ENCODE data around the gene TXNRD2.

Gene TXNRD2

DNA sequence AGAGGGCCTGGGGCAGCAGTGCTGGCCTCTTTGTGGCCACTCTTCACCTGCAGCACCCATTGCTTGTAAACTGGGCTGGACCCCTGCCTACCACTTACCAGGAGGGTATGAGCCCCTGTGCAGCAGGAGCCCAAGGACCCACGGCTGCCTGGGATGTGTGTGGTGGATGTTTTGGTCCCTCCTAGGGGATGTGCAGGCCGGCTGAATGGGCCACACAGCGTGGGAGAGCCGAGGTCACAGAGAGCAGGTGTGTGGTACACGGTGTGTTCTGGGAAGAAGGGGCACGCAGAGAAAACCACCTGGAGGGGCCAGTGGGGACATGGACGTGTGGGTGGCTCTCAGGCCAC, 67.7 kb downstream of the TXNRD2 start:
- DNase-seq, result no peak

DNA sequence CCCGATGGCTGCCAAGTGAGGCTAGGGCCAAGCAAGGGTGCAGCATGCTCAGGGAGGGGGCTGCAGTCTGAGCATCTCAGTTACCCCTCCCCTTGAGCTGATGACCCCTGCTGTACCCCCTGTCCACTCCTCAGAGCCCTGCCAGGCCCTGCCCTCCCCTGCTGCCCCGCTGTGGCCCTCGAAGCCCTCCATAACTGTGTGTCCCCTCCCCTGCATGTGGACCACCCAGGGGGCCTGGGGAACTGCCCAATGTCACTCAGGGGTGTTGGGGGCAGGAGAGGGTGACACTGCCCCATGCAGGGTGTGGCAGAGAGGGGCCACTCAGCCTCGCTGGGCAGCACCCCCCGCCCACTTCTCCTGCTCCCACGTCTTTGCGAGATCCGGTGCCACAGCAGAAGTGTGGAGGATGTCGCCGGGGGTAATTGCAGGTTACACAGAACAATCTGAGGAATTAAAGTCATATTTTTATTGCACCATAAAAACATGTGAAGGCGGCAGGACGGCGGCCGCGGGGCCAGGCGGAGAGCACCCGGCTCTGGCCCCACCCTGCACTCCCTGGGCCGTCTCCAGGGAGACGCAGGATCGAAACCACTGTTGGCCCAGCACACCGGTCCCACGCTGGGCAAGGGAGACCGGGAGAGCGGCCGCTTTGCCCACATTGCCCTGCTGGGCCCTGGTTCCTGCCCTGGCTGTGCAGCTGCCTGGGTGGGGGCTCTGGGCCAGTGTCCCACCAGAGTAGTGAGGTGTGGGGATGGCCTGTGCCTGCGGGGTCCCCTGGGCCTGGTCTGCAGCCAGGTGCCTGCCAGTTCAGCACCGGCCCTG, 68.3 kb downstream of the TXNRD2 start:
- no peak for DNase-seq

DNA sequence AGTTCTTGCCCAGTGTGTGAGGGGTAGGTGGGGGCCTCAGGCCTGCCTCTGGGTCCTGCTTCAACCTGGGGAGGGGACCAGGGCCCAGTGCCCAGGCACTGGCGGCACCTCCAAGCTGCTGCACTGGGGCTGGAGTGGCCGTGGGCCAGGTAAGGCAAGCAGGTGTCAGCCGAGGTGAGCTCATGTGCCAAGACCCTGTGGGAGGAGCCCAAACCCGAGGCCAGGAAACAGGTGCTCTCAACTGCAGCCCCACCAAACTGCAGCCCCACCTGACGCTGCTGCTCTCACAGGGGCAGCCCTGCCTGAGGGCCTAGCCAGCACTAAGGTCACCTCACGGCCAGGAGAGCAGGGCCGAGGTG, 68.9 kb downstream of the TXNRD2 start:
- no peak for DNase-seq

DNA sequence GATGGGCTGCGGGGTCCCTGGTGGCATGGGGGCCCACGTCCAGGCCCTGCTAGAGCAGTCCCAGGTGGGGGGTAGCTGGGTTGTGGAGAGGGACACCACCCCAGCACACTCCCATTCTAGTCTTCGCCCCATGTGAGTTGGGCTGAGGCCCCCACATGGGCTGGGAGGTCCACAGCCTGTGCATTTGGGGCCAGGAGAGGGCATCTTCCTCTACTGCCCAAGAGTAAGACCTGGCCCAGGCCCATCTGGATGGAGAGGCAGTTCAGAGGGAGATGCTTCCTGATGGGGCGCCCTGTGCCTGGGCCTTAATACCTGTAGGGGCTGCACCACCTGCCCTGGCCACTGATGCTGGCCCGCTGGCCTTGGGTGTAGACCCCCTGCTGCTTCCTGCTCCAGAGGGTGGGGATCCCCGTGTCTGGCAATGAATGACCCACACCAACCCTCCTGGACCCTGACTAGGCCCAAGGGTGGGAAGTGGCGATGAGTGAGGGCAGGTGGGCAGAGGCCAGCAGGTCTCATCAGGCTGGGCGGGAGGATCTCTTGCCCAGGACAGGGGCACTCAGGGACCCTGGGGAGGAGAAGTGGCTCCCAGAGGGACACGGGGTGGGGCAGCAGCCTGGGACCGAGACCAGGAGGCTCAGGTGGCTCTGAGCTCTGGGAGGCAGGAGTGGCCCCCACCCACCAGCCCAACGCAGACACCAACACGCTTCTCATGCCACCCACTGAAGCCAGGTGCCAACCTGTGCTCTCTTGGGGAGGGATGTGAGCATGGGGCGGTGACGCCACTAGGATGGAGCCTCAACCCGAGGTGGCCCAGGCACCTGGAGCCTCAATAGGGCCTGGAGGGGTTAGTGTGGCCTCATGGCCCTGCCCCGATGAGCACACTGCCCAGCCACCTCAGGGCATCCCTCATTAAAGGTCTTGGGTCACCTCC, 69.5 kb downstream of the TXNRD2 start:
- peak; percentile 1 for DNase-seq

DNA sequence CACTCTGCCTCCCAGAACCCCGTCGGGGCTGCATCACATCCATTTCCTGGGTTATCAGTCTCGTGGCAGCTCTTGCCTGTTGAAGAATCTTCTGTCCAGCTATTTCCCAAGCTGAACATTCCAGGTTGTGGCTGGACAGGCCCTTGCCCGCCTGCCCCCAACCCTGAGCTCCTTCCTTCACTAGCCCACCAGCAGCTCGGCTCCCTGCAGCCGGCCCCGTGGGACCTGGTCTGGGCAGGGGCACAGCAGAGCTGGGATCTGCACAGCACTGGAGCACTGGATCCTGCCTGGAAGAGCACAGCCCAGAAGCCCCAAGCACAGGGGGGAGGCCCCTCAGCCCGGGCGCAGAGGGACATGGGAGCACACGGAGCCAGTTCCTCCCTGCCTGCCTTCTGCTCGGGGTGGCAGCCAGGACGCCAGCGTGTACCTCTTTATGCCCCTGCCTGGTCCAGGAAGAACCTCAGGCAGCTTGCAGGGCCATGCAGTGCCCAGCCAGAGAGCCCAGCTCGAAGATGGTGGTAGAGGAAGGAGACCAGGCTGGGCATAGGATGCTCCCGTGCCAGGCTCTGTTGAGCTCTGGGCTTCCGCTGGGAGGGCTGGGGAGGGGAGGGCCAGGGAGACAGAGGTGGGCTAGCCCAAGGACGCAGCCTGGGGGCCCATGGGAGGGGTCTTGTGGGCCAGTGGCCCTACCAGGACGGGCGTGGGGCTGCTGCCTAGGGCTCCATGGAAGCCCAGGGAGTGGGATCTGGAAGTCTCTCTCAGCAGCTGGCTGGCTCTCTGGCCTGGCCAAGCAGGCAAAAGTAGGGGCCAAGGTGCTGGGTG, 70.4 kb downstream of the TXNRD2 start:
- peak; percentile 0 for DNase-seq

DNA sequence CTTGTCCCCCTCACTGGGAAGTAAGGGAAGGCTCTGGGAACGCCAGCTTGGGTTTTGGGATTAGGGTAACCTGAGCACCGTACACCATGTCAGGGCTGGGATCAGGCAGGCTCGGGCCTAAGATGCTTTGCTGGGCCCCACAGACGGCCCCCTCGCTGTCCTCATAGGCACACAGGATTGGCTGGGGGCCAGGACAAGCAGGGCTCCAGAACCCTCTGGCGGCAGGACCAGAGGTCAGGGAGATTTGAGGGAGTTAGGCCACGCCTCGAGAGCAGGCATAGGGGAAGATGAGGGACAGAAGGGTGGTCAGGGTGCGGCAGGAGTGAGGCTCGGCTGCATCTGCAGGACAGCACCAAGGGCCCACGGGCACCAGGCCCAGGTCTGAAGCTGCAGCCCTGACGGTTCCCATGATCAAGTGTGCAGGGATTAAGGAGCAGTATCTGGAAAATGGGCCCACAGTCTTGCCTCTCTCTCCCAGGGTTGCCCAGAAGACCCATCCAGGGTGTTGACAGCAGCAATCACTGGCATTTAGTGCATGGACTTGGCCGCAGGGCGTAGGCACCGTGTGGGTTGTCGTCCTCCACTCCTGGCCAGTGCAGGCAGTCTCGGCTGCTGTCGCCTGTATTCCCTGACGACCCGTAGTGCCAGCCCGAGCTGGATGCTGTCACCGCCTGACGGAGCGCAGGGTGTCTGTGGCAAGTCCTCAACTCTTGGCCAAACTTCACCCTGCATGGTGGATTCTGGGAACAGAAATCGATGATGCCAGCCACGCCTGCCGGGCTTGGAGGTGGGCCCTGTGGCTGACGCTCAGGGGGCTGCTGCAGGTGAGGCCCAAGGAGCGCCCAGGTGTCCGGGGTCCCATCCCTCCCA, 71.2 kb downstream of the TXNRD2 start:
- DNase-seq, result no peak

DNA sequence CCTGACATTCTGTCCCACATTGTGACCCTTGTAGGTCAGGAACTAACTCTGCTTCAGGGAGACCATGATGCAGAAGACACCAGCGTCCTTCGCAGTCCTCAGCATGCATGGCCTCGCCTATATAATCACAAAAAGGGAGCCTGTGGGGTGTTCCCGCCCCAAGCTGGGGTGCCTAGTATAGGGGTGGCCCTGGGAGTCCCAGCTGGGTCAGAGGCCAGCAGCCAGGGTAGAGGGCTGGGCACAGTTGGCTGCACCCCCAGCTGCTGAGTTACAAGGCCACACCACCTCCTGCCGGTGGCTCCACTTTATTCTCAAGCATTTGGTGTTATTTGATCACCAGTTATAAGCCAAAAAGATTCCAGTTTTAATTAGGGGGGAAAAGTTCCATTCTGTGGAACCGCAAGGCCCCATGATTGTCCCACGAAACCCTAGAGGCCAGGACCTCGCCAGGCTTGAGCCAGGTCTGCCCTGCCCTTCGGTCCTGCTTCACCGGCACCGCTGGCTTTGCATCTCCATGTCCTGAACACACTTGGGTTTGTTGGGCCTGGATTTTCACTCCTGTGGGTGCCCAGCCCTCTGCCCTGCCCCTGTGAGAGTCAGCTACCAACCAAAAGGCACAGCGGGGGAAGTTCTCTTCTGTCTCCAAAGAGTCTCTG, 72.0 kb downstream of the TXNRD2 start:
- peak; percentile 0 for DNase-seq

DNA sequence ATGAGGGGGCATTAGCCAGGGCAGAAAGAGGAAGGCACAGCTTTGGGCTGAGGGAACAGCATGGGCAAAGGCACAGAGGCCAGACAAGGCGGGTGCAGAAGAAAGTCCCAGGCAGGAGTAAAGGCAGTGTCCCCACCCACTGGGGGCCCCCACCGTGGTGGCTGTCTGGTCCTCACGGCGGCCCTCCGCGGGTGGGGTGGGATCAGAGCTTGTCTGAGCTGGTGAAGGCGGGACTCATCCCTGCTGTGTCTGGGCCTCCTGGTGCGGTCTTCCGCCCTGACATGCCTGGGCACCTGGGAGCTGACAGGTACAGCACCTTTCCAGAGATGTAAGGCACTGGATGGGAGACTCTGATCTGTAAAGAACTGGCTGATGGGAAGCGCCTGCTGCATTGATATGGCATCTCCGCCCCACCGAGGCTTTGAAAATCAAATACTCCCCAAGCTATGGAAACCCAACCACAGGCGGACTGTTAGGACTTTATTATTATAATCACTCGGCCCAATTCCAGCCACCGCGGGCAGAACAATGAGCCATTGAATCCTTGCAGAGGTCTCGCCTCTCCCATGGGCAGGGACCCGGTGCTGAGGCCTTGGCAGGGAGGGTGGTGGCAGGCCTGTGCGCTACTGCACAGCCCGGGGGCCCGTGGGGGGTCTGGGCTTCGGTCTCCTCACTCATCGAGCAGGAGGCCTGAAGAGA, 72.7 kb downstream of the TXNRD2 start:
- peak; percentile 1 for DNase-seq

DNA sequence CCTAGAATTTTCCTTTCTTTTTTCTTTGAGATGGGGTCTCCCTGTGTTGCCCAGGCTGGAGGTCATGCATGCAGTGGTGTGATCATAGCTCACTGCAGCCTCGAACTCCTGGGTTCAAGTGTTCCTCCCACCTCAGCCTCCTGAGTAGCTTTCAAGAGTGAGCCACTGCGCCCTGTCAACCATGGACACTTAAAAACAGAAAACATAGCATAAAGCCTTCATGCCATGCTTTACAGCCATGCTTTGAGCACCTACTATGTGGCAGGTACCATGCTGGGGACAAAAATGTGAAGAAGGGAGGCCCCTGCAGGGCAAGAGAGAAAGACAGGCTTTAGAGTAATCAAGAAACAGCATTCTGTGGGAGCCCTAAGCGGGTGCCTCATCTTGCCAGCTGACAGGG, 73.3 kb downstream of the TXNRD2 start:
- DNase-seq, result no peak

DNA sequence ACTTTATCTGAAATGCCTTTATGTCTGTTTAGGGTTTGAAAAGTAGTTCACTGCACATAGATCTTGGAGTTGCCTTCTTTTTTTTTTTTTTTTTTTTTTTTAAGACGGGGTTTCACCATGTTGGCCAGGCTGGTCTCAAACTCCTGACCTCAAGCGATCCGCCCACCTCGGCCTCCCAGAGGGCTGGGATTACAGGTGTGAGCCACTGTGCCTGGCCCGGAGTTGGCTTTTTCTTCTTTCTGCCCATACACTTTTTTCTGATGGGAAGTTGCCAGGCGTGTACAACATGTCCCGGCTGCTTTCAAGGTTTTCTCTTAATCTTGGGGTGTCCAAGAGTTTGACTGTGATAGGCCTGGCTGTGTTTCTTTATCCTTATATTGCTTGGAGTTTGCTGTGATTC, 74.0 kb downstream of the TXNRD2 start:
- no peak for DNase-seq

DNA sequence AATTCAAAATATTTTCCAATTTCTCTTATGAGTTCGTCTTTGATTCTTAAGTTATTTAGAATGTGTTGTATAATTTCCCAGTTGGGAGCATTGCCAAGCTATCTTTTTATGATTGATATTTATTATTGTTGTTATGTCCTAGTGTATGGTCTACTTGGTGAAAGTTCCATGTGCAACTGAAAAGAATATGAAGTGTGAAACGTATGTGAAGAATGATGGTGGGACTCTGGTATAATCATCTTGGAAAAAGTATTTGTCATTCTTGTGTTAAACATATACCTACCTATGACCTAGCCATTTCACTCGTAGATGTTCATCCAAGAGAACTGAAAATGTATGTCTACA, 75.0 kb downstream of the TXNRD2 start:
- DNase-seq, result no peak

DNA sequence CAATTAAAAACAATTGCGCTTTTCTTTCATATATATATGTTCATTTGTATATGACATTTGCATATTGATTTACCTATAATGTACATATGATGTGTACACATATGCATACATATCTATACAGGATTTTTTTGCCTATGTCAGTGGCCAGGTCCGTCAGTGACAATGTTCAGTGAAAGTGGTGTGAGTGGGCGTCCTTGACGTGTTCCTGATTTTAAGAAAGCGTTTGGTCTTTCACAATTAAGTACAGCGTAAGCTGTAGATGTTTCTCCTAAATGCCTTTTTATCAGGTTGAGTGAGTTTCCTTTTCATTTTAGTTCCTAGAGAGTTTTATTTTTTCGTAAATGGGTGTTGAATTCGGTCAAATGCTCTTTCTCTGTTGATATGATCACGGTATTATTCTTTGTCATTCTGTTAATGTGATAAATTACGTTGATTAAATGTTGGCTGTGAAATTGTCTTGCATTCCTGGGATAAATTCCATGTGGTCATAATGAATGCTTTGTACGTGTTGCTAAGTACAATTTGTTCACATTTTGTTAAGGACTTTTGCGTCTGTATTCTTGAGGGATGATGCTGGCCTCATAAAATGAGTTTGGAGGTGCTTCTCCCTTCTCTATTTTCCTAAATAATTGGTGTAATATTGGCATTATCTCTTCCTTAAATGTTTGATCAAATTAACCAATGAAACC, 76.3 kb downstream of the TXNRD2 start:
- DNase-seq, result no peak

DNA sequence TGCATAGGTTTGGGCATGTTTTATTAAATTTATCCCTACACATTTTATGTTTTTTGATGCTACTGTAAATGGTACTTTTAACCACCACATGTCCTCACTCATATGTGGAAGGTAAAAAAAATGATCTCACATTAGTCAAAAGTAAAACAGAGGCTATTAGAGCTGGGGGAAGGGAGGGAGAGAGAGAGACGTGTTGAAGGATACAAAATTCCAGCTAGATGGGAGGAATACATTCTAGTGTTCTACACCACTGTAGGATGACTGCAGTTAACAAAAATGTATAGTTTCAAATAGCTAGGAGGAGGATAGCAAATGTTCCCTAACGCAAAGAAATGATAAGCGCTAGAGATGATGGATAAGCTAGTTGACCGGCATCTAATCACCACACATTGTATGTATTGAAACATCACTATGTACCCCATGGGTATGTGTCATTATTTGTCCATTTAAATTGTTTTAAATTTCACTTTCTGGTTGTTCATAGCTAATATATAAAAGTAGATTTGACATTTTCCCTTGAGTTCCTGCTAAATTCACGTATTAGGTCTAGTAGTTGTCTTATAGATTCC, 77.0 kb downstream of the TXNRD2 start:
- DNase-seq, result no peak

DNA sequence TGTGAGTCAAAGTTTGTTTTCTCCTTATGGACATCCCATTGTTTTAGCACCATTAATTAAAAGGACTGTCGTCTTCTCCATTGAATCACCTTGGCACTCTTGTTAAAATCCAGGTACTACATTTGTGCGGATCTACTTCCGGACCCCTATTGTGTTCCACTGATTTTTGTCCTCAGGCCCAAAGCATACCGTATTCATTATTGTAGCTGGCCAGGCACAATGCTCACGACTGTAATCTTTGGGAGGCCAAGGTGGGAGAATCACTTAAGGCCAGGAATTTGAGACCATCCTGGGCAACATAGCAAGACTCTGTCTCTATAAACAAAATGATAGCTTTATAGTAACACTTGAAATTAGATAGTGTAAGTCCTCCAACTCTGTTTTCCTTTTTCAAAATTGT, 78.0 kb downstream of the TXNRD2 start:
- DNase-seq, result no peak

DNA sequence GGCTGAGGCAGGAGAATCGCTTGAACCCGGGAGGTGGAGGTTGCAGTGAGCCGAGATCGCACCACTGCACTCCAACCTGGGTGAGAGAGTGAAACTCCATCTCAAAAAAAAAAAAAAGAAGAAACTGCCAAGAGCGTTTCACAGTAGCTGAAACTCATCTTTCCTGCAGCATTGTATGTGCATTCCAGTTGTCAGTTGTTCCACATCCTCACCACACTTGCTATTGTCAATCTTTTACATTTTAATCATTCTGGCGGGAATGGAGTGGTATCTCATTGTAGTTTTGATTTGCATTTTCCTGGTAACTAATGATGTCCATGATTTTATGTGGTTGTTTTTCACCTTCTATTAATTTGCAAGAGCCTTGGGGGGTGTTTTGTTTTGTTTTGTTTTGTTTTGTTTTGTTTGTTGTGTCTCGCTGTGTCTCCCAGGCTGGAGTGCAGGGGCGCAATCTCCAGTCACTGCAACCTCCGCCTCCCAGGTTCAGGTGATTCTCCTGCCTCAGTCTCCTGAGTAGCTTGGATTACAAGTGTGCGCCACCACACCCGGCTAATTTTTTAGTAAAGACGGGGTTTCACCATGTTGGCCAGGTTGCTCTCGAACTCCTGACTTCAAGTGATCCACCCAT, 78.9 kb downstream of the TXNRD2 start:
- no peak for DNase-seq

DNA sequence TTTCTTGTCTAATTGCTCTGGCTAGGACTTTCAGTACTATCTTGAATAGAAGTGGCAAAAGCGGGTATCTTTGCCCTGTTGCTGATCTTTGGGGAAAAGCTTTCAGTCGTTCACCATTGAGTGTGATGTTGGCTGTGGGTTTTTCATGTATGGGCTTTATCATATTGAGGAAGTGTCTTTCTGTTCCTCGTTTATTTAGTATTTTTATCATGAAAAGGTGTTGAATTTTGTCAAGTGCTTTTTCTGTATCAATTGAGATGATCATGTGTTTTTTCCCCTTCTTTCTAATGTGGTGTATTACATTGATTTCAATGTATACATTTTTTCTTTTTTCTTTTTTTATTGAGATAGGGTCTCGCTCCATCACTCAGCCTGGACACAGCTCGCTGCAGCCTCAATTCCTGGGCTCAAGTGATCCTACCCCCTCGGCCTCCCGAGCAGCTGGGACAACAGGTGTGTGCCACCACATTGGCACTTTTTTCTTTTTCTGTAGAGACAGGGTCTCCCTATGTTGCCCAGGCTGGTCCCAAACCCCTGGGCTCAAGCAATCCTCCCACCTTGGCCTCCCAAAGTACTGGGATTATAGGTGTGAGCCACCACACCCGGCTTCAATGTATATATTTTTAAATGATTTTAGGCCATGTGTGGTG, 81.6 kb downstream of the TXNRD2 start:
- no peak for DNase-seq

DNA sequence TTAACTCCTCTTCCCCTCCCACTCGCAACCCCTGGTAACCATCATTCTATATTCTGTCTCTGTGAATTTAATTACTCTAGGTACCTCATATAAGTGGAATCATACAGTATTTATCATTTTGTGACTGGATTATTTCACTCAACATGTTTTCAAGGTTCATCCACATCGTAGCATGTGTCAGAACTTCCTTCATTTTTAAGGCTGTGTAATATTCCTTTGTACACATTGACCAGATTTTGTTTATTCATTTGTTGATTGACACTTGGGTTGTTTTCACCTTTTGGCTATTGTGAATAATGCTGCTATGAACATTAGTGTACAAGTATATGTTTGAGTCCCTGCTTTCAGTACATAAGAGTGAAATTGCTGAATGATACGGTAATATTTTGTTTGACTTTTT, 84.2 kb downstream of the TXNRD2 start:
- no peak for DNase-seq

DNA sequence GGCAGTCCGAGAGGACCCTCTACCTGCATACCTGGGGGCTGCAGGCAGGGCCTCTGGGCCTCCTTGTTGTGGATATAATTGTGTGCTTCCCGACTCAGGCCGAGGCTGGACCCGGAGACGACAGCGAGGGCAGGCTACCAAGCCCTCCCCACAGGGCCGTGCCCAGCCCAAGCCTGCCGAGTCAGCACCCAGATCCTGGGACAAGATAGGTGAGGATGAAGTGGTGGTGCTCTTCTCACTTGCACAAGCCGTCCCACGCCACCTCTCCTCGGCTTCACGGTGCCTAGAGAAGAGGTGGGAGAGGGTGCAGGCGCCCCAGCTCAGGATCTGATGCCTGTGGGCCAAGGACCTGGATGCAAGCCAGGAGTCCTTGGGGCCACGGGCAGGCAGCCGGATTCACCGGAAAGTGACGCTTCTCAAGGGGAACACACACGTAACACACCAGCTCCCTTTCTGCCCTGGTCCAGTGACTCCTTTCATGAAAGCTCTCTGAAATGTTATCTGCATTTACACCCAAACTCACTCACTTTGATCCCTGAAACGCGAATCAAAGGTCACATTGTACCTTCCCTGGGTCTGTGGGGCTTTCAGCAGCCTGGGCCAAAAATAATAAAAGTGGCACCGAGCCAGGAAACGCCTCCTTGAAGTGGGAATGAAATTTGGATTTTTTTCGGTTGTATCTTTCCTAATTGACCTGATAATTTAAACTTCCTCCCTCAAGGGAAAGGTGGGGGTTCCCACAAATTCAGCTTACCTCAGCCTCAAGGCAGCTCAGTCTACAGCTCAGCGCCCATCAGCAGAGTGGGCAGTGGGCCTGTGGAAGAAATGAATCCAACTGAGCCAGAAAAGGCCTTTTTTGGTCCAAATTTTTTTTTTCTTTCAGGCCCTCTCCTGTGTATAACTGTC, 85.9 kb downstream of the TXNRD2 start:
- peak; percentile 83 for DNase-seq
